Dermis microvascular lymphatic vessel endothelial cell (primary cell): ENCODE results near the gene PCDHA4. TPM values are rescaled to one million over a fixed set of nuclear protein-coding genes. Genes with fewer than 3 reads are reported as not detected.
A peak's percentile ranks its signal among the peaks of the same experiment; 100 is the strongest.

Experiments used
- DNase-seq, 2 donors: peaks; one replicate each; pipeline versions ENCODE4 v3.0.0 to v3.0.0-alpha.2; 2010; ENCODE audit warnings: low read depth in 2 of 2
- total RNA-seq: library from RNA; depleted of rRNA; stranded (reverse); fragments of >200 nt; gene quantifications from 2 replicates; pipeline ENCODE4 v1.2.1, GENCODE V29; 2014

Gene PCDHA4
- total RNA-seq, 1 donor from 2014 or later = under 0.01 TPM

- peak in 1 of 2 donors; percentile 13 for DNase-seq
Measured at GRCh38 chr5:140855772-140856674, 49.2 kb downstream of the PCDHA4 start, which contains the start of gene PCDHA10. Gene PCDHA10 (plus strand): TSS chr5:140855897. CDS start chr5:140856049, 152 bp downstream.

GRCh38 chr5:140857177-140857986, 50.5 kb downstream of the PCDHA4 start:
- no peak for DNase-seq

- DNase-seq = no peak
Measured at GRCh38 chr5:140857987-140858240, 51.0 kb downstream of the PCDHA4 start.

- DNase-seq = no peak
Measured at GRCh38 chr5:140862441-140863295, 55.8 kb downstream of the PCDHA4 start.

Other genes starting within 250 kb of the PCDHA4 start
- gene SRA1, start 249.6 kb upstream of the PCDHA4 start, total RNA-seq = 17.5 and 18.2 TPM in 2 replicates
- gene APBB3, start 242.5 kb upstream of the PCDHA4 start, total RNA-seq = 3.3 and 6.6 TPM in 2 replicates
- 14.8 and 27.9 TPM in 2 replicates for gene SLC35A4, start 242.2 kb upstream of the PCDHA4 start, total RNA-seq
- 1.9 and 10.7 TPM in 2 replicates for gene CD14, start 173.9 kb upstream of the PCDHA4 start, total RNA-seq
- 8.5 and 12.4 TPM in 2 replicates for gene TMCO6, start 167.6 kb upstream of the PCDHA4 start, total RNA-seq
- 60.2 and 70.5 TPM in 2 replicates for gene NDUFA2, start 159.4 kb upstream of the PCDHA4 start, total RNA-seq
- gene IK, start 159.2 kb upstream of the PCDHA4 start, total RNA-seq = 51.1 and 51.2 TPM in 2 replicates
- gene WDR55, start 142.2 kb upstream of the PCDHA4 start, total RNA-seq = 24.6 and 31.7 TPM in 2 replicates
- gene DND1, start 133.5 kb upstream of the PCDHA4 start, total RNA-seq = 0.13 TPM in 2 replicates
- gene HARS1, start 115.7 kb upstream of the PCDHA4 start, total RNA-seq = 46.0 and 48.0 TPM in 2 replicates
- gene HARS2, start 115.6 kb upstream of the PCDHA4 start, total RNA-seq = 23.3 and 23.6 TPM in 2 replicates
- gene ZMAT2, start 106.6 kb upstream of the PCDHA4 start, total RNA-seq = 30.3 and 33.4 TPM in 2 replicates
- gene PCDHA1, start 20.9 kb upstream of the PCDHA4 start, total RNA-seq = under 0.01 TPM in 1 of 2 replicates, not detected in the other
- under 0.01 TPM in 1 of 2 replicates, not detected in the other for gene PCDHA2, start 12.2 kb upstream of the PCDHA4 start, total RNA-seq
- gene PCDHA3, start 6.0 kb upstream of the PCDHA4 start, total RNA-seq = 0.13 and 0.25 TPM in 2 replicates
- gene PCDHA5, start 14.5 kb downstream of the PCDHA4 start, total RNA-seq = under 0.01 TPM in 2 replicates
- gene PCDHA6, start 20.9 kb downstream of the PCDHA4 start, total RNA-seq = 0.25 TPM in 1 of 2 replicates, not detected in the other
- gene PCDHA7, start 27.2 kb downstream of the PCDHA4 start, total RNA-seq = 0.13 and 0.38 TPM in 2 replicates
- gene PCDHA8, start 34.1 kb downstream of the PCDHA4 start, total RNA-seq = 0.13 TPM in 1 of 2 replicates, not detected in the other
- under 0.01 TPM in 2 replicates for gene PCDHA9, start 41.3 kb downstream of the PCDHA4 start, total RNA-seq
- under 0.01 and 0.13 TPM in 2 replicates for gene PCDHA10, start 48.8 kb downstream of the PCDHA4 start, total RNA-seq
- gene PCDHA11, start 61.9 kb downstream of the PCDHA4 start, total RNA-seq = under 0.01 TPM in 1 of 2 replicates, not detected in the other
- gene PCDHA12, start 68.2 kb downstream of the PCDHA4 start, total RNA-seq = under 0.01 TPM in 1 of 2 replicates, not detected in the other
- under 0.01 TPM in 2 replicates for gene PCDHA13, start 75.1 kb downstream of the PCDHA4 start, total RNA-seq
- gene PCDHAC1, start 119.2 kb downstream of the PCDHA4 start, total RNA-seq = 0.13 TPM in 1 of 2 replicates, not detected in the other
- gene PCDHAC2, start 159.4 kb downstream of the PCDHA4 start, total RNA-seq = 0.13 TPM in 2 replicates
- not detected in 2 replicates for gene PCDHB1, start 244.3 kb downstream of the PCDHA4 start, total RNA-seq